GM06990 (cell line): ENCODE data around the gene USF1.

Experiments used
- DNase-seq: peaks from one replicate; pipeline ENCODE4 v3.0.0-alpha.2; 2011; ENCODE audit not compliant: insufficient read length; ENCODE audit errors: extremely low read depth
- H3K27me3 ChIP-seq: replicated peaks from 2 replicates; pipeline ENCODE4 v1.6.0; 2011; ENCODE audit warnings: low read length; ENCODE audit not compliant: control insufficient read depth, insufficient read depth
- H3K36me3 ChIP-seq: 2 replicates; pipeline ENCODE4 v1.5.1; 2011; ENCODE audit warnings: low read length; ENCODE audit not compliant: control insufficient read depth, insufficient read depth
- H3K4me3 ChIP-seq: replicated peaks from 2 replicates; pipeline ENCODE4 v1.5.1; 2011; ENCODE audit warnings: low read depth, mild to moderate bottlenecking, control low read depth, low read length
- TF ChIP-seq, protein P1 (sequence below): IDR thresholded peaks from 2 replicates; pipeline ENCODE4 v1.5.1; 2011; ENCODE audit warnings: low read length, control low read depth, mild to moderate bottlenecking, inconsistent platforms; ENCODE audit not compliant: insufficient read depth, poor library complexity, severe bottlenecking

Gene USF1

DNA sequence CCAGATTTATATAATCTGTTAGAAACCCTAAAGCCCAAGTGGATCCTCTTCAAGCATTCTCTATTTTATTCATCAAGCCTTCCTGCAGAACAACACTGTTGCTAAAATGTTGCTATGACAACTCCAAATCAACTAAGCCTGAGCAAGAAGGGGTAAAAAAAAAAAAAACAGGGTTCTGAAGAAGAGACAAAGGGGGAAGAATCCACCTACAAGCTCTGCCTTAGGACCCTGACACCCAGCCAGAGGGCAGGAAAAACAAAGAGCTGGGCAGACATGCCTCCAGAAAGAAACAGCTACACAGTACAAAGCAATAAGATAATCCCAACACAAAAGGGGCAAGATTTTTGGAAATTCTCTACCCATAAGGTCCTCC, 1.3 kb downstream of the USF1 start:
- TF ChIP-seq, protein P1, sequence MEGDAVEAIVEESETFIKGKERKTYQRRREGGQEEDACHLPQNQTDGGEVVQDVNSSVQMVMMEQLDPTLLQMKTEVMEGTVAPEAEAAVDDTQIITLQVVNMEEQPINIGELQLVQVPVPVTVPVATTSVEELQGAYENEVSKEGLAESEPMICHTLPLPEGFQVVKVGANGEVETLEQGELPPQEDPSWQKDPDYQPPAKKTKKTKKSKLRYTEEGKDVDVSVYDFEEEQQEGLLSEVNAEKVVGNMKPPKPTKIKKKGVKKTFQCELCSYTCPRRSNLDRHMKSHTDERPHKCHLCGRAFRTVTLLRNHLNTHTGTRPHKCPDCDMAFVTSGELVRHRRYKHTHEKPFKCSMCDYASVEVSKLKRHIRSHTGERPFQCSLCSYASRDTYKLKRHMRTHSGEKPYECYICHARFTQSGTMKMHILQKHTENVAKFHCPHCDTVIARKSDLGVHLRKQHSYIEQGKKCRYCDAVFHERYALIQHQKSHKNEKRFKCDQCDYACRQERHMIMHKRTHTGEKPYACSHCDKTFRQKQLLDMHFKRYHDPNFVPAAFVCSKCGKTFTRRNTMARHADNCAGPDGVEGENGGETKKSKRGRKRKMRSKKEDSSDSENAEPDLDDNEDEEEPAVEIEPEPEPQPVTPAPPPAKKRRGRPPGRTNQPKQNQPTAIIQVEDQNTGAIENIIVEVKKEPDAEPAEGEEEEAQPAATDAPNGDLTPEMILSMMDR, result no peak
- no peak for DNase-seq
- H3K36me3 ChIP-seq, result peaks cover 39% of the 10 kb centered on the region
- H3K4me3 ChIP-seq, result peak overlapping the region; percentile 93
- no peaks in the 10 kb centered on the region for H3K27me3 ChIP-seq

GRCh38 chr1:161039546-161039945, 6.2 kb downstream of the USF1 start:
- Histone ChIP-seq H3K36me3 (peaks cover 25% of the 10 kb centered on the region), H3K4me3 (no peak overlapping the region)
- TF ChIP-seq, protein P1, result no peak

DNA sequence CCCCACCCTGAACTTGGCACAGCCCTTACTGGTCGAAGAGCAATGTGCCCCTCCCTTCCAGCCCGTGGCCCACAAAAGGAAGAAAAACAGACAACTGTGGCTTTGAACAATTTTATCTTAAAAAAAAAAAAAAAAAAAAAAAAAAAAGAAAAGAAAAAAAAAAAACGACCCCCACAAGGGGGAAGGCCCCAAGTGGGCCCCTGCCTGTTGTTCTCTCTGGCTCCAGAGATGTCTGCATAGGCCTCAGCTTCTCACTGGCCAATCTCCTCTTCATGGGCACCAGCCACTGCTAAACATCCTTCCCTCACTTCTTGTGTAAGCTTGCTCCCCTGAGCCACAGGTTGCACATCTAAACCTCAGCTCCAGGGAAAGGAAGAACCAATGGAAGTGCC, 6.6 kb downstream of the USF1 start:
- Histone ChIP-seq H3K36me3 (peaks cover 25% of the 10 kb centered on the region), H3K4me3 (peak overlapping the region; percentile 84), H3K27me3 (no peaks in the 10 kb centered on the region)
- TF ChIP-seq, protein P1, result no peak
- DNase-seq, result no peak

More at GRCh38 chr1:161039546-161039945, 6.2 kb downstream of the USF1 start:
- DNase-seq, result no peak
- no peaks in the 10 kb centered on the region for H3K27me3 ChIP-seq

GRCh38 chr1:161038523-161039153, 7.1 kb downstream of the USF1 start, which contains the start of gene TSTD1:
Gene TSTD1 (minus strand): TSS chr1:161038964. CDS start chr1:161038889, 75 bp downstream.
- DNase-seq, result peak; percentile 92
- Histone ChIP-seq H3K4me3 (peak within 1 kb of the TSS; percentile 84), H3K36me3 (peaks cover 25% of the 10 kb centered on the region), H3K27me3 (no peaks in the 10 kb centered on the region)
- TF ChIP-seq, protein P1, result no peak

DNA sequence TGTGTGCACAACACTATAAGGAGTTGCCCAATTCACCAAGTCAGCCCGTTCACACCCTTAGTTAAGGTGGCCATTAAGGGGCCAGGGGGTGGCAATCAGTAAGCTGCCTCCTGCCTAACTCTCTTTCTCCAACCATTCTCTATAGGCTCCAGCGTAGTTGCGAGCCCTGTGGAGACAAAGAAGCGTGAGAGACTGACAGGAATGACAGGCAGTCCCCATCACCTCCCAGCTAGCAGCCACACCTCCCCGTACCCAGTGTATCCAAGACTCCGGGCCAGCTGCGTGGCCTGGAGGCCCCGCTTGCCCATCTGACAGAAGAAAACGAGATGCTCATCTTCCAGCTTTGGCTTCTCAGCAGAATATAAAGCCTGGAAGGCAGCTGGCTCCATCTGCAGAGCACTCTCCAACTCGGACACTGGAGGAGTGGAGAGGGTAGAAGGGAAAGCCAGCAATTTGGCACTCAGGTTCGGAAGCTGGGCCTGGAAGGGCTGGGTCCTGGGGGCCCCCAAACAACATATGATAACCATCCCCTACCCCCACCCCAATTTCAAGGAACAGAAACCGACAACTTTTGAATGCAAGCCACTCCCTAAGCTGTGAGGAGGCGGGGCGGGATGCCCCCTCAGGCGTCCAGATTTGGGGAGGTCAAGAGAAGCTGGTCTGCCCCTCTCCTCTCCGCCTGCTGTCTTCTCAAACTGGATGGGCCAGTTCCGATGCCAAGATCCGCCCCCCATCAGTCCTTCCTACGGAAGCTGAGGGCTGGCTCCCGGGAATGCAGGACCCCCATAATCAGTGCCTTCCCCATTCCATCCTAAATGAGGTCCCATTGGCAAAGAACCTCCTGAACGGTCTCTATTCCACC, 7.9 kb downstream of the USF1 start:
- TF ChIP-seq, protein P1, result no peak
- Histone ChIP-seq H3K27me3 (no peaks in the 10 kb centered on the region), H3K4me3 (peak overlapping the region; percentile 84), H3K36me3 (peaks cover 23% of the 10 kb centered on the region)
- DNase-seq, result no peak
